ENCODE data around the gene KCNJ6. TPM values are rescaled to one million over a fixed set of nuclear protein-coding genes. Genes with fewer than 3 reads are reported as not detected.

Gene KCNJ6
- polyA plus RNA-seq, 1 of the 3 experiments (the other 2 are of a cell fraction) = not detected

DNA sequence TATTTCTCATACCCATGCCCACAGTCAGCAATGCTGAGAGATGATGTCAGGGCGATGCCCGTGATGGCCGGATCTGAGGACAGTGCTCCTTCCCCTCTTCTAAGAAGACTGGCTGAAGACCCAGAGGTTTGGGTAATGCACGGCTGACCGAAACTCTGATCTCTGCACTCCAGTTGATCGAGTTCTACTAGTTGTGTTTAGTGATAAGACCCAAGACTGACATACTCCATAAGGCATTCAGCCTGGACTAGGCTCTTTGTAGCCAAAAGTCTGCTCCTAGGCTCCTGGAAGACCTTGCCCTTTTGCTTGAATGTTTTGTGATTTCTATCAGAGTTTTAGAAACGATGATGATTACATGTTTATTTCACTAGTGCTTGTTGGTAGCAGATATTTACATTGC lies 298.2 kb downstream of the KCNJ6 start:
- no peaks in the 10 kb centered on the region for H3F3A ChIP-seq (replicated peaks; ENCODE audit: insufficient read depth)
- POLR2A ChIA-PET = no interaction called here
- H3K4me2 ChIP-seq = no peak overlapping the region
- H2AFZ ChIP-seq (ENCODE audit: low read depth) = no peak overlapping the region
- no peaks in the 10 kb centered on the region for H3K9me2 ChIP-seq
- WGBS (ENCODE audit: low lambda C conversion rate) = 21% methylated on average over 6 of the region's 7 CpGs
- no peaks in the 10 kb centered on the region for H3K9me3 ChIP-seq
- TF ChIP-seq EZH2phosphoT487 (IDR thresholded peaks at IDR 0.05; ENCODE audit: borderline replicate concordance, low read depth) (no peak), SIN3A (IDR thresholded peaks at IDR 0.05; ENCODE audit: borderline replicate concordance, low read depth, low read length) (no peak), YY1 (IDR thresholded peaks at IDR 0.05; ENCODE audit: low read depth) (no peak), SMC3 (IDR thresholded peaks at IDR 0.05; ENCODE audit: low read depth, low read length) (no peak), MXI1 (IDR thresholded peaks at IDR 0.05; ENCODE audit: low read depth, low read length) (no peak), TEAD4 (IDR thresholded peaks at IDR 0.05; ENCODE audit: borderline replicate concordance, insufficient read depth) (no peak), FOSL2 (IDR thresholded peaks at IDR 0.05; ENCODE audit: borderline replicate concordance, low read depth) (no peak), NRF1 (IDR thresholded peaks at IDR 0.05; ENCODE audit: low read depth, low read length) (no peak), POLR2AphosphoS5 (IDR thresholded peaks at IDR 0.05; ENCODE audit: low read depth, low read length) (no peak), FOXM1 (IDR thresholded peaks at IDR 0.05; ENCODE audit: low read depth) (no peak), ELF1 (IDR thresholded peaks at IDR 0.05) (no peak), RXRA (IDR thresholded peaks at IDR 0.05; ENCODE audit: borderline replicate concordance, low read depth) (no peak), GATA2 (CRISPR knock-in tag; IDR thresholded peaks at IDR 0.05) (no peak), FOXJ3 (CRISPR knock-in tag; IDR thresholded peaks at IDR 0.05) (no peak), EP300 (IDR thresholded peaks at IDR 0.05; ENCODE audit: borderline replicate concordance in 1 of 2, low read depth in 1 of 2, low read length in 1 of 2) (no peak)
- TF ChIP-seq, protein P1, sequence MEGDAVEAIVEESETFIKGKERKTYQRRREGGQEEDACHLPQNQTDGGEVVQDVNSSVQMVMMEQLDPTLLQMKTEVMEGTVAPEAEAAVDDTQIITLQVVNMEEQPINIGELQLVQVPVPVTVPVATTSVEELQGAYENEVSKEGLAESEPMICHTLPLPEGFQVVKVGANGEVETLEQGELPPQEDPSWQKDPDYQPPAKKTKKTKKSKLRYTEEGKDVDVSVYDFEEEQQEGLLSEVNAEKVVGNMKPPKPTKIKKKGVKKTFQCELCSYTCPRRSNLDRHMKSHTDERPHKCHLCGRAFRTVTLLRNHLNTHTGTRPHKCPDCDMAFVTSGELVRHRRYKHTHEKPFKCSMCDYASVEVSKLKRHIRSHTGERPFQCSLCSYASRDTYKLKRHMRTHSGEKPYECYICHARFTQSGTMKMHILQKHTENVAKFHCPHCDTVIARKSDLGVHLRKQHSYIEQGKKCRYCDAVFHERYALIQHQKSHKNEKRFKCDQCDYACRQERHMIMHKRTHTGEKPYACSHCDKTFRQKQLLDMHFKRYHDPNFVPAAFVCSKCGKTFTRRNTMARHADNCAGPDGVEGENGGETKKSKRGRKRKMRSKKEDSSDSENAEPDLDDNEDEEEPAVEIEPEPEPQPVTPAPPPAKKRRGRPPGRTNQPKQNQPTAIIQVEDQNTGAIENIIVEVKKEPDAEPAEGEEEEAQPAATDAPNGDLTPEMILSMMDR (IDR thresholded peaks at IDR 0.05) = no peak
- TF ChIP-seq, protein P2, sequence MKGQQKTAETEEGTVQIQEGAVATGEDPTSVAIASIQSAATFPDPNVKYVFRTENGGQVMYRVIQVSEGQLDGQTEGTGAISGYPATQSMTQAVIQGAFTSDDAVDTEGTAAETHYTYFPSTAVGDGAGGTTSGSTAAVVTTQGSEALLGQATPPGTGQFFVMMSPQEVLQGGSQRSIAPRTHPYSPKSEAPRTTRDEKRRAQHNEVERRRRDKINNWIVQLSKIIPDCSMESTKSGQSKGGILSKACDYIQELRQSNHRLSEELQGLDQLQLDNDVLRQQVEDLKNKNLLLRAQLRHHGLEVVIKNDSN (IDR thresholded peaks at IDR 0.05; ENCODE audit: borderline replicate concordance, low read depth) = no peak
- TF ChIP-seq, protein P3, sequence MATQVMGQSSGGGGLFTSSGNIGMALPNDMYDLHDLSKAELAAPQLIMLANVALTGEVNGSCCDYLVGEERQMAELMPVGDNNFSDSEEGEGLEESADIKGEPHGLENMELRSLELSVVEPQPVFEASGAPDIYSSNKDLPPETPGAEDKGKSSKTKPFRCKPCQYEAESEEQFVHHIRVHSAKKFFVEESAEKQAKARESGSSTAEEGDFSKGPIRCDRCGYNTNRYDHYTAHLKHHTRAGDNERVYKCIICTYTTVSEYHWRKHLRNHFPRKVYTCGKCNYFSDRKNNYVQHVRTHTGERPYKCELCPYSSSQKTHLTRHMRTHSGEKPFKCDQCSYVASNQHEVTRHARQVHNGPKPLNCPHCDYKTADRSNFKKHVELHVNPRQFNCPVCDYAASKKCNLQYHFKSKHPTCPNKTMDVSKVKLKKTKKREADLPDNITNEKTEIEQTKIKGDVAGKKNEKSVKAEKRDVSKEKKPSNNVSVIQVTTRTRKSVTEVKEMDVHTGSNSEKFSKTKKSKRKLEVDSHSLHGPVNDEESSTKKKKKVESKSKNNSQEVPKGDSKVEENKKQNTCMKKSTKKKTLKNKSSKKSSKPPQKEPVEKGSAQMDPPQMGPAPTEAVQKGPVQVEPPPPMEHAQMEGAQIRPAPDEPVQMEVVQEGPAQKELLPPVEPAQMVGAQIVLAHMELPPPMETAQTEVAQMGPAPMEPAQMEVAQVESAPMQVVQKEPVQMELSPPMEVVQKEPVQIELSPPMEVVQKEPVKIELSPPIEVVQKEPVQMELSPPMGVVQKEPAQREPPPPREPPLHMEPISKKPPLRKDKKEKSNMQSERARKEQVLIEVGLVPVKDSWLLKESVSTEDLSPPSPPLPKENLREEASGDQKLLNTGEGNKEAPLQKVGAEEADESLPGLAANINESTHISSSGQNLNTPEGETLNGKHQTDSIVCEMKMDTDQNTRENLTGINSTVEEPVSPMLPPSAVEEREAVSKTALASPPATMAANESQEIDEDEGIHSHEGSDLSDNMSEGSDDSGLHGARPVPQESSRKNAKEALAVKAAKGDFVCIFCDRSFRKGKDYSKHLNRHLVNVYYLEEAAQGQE (IDR thresholded peaks at IDR 0.05; ENCODE audit: low read depth, low read length) = no peak
- H3K79me2 ChIP-seq (ENCODE audit: insufficient read depth) = no peaks in the 10 kb centered on the region
- no peak overlapping the region for H3K27ac ChIP-seq (ENCODE audit: low read depth in 2 of 2, low read length in 1 of 2)
- no peaks in the 10 kb centered on the region for H3K36me3 ChIP-seq (replicated peaks in 1 of 2; ENCODE audit: control insufficient read depth in 1 of 2, insufficient read depth in 2 of 2, low read length in 1 of 2)
- no peaks in the 10 kb centered on the region for H3K4me1 ChIP-seq (ENCODE audit: control insufficient read depth in 1 of 2, insufficient read depth in 2 of 2, low read depth in 1 of 2, low read length in 1 of 2)
- DNase-seq = no peak
- CTCF ChIA-PET = interaction anchor here (0.6 kb wide), 1 partner anchor 805 kb away, joined by 3 read pairs; no protein-coding TSS in a partner anchor
- H3K4me3 ChIP-seq (ENCODE audit: low read depth in 2 of 2, low read length in 1 of 2) = no peak overlapping the region
- no peak overlapping the region for H3K9ac ChIP-seq
- H4K20me1 ChIP-seq (ENCODE audit: insufficient read depth) = no peaks in the 10 kb centered on the region
- peaks cover 20% of the 10 kb centered on the region; the same call in 1 of the 2 replicates for H3K27me3 ChIP-seq (ENCODE audit: insufficient read depth)
